Measurements from ENCODE around the gene AUTS2.

DNA sequence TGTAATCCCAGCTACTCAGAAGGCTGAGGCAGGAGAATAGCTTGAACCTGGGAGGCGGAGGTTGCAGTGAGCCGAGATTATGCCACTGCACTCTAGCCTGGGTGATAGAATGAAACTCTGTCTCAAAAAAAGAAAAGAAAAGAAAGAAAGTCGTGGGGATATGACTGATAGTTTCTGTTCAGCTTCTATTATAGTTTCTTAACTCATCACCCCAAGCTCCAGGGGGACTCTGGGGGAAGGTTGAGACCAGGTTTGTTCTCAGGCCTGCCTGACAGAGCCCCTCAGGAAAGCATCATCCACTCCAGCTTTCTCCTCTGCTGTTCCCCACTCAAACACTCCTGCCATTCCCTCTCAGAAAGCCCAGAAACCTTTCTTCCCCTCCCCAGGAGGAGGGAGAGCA, 991.3 kb downstream of the AUTS2 start:
- no peak for TF ChIP-seq SMC3 (conservative IDR thresholded peaks at IDR 0.05; ENCODE audit: poor library complexity)
- TF ChIP-seq, protein P1, sequence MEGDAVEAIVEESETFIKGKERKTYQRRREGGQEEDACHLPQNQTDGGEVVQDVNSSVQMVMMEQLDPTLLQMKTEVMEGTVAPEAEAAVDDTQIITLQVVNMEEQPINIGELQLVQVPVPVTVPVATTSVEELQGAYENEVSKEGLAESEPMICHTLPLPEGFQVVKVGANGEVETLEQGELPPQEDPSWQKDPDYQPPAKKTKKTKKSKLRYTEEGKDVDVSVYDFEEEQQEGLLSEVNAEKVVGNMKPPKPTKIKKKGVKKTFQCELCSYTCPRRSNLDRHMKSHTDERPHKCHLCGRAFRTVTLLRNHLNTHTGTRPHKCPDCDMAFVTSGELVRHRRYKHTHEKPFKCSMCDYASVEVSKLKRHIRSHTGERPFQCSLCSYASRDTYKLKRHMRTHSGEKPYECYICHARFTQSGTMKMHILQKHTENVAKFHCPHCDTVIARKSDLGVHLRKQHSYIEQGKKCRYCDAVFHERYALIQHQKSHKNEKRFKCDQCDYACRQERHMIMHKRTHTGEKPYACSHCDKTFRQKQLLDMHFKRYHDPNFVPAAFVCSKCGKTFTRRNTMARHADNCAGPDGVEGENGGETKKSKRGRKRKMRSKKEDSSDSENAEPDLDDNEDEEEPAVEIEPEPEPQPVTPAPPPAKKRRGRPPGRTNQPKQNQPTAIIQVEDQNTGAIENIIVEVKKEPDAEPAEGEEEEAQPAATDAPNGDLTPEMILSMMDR (IDR thresholded peaks at IDR 0.05; ENCODE audit: poor library complexity, severe bottlenecking): no peak
- TF ChIP-seq MXI1 (conservative IDR thresholded peaks at IDR 0.05; ENCODE audit: poor library complexity, severe bottlenecking): no peak
- no peak for TF ChIP-seq POLR2AphosphoS5 (IDR thresholded peaks at IDR 0.05)
- no peak for TF ChIP-seq EZH2 (IDR thresholded peaks at IDR 0.05; ENCODE audit: borderline replicate concordance, insufficient read depth, low read length, poor library complexity, severe bottlenecking)
- TF ChIP-seq, protein P2, sequence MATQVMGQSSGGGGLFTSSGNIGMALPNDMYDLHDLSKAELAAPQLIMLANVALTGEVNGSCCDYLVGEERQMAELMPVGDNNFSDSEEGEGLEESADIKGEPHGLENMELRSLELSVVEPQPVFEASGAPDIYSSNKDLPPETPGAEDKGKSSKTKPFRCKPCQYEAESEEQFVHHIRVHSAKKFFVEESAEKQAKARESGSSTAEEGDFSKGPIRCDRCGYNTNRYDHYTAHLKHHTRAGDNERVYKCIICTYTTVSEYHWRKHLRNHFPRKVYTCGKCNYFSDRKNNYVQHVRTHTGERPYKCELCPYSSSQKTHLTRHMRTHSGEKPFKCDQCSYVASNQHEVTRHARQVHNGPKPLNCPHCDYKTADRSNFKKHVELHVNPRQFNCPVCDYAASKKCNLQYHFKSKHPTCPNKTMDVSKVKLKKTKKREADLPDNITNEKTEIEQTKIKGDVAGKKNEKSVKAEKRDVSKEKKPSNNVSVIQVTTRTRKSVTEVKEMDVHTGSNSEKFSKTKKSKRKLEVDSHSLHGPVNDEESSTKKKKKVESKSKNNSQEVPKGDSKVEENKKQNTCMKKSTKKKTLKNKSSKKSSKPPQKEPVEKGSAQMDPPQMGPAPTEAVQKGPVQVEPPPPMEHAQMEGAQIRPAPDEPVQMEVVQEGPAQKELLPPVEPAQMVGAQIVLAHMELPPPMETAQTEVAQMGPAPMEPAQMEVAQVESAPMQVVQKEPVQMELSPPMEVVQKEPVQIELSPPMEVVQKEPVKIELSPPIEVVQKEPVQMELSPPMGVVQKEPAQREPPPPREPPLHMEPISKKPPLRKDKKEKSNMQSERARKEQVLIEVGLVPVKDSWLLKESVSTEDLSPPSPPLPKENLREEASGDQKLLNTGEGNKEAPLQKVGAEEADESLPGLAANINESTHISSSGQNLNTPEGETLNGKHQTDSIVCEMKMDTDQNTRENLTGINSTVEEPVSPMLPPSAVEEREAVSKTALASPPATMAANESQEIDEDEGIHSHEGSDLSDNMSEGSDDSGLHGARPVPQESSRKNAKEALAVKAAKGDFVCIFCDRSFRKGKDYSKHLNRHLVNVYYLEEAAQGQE (IDR thresholded peaks at IDR 0.05; ENCODE audit: borderline replicate concordance): no peak
- no peak for TF ChIP-seq TAF1 (IDR thresholded peaks at IDR 0.05; ENCODE audit: low read depth)
- no peak for TF ChIP-seq EP300 (conservative IDR thresholded peaks at IDR 0.05; ENCODE audit: poor library complexity, severe bottlenecking)
- TF ChIP-seq RAD21 (conservative IDR thresholded peaks at IDR 0.05): no peak
